Uterus (tissue), 4 donors: Measurements from ENCODE around the gene OR10V1. TPM values are rescaled to one million over a fixed set of nuclear protein-coding genes. Genes with fewer than 3 reads are reported as not detected.

ENCODE experiments used
- DNase-seq, 2 donors: peaks; one replicate each; pipeline ENCODE4 v3.0.0-alpha.2; 2019 to 2020
- H3K27ac ChIP-seq, 2 donors: fragments of 200-600 bp; sonication (generic); 1 replicate in 1 of 2; 2 replicates in 1 of 2; pipeline ENCODE4 v1.5.1; 2016 to 2018
- H3K27me3 ChIP-seq, 2 donors: fragments of 200-600 bp; sonication (generic); one replicate each; pipeline ENCODE4 v1.5.1; 2018 to 2019; ENCODE audit warnings: control low read depth in 1 of 2
- H3K36me3 ChIP-seq, 2 donors: fragments of 200-600 bp; sonication (generic); one replicate each; pipeline ENCODE4 v1.5.1; 2019; ENCODE audit warnings: control low read depth in 1 of 2
- H3K4me1 ChIP-seq, 2 donors: fragments of 200-600 bp; sonication (generic); one replicate each; pipeline ENCODE4 v1.5.1; 2018 to 2019; ENCODE audit warnings: control low read depth in 1 of 2
- H3K4me3 ChIP-seq, 2 donors: fragments of 200-600 bp; sonication (generic); 1 replicate in 1 of 2; 2 replicates in 1 of 2; pipeline ENCODE4 v1.5.1; 2018 to 2019; ENCODE audit warnings: mild to moderate bottlenecking in 1 of 2
- H3K9me3 ChIP-seq, 2 donors: fragments of 200-600 bp; sonication (generic); one replicate each; pipeline ENCODE4 v1.5.1; 2019; ENCODE audit warnings: control low read depth in 1 of 2
- POLR2A ChIP-seq, 2 donors: fragments of 450-650 bp; IDR thresholded peaks; one replicate each; pipeline ENCODE4 v1.6.1; 2016; ENCODE audit warnings: antibody characterized with exemption in 2 of 2, mild to moderate bottlenecking in 1 of 2, moderate library complexity in 1 of 2
- intact Hi-C: fragments of 100-400 bp; cut with DNase I; formaldehyde crosslinking; loops from one replicate; pipeline ENCODE4 v1.15.1; 2023; ENCODE audit warnings: low total_unique reads
- total RNA-seq, 4 donors: library from RNA; depleted of rRNA in 3 of 4; stranded (reverse); fragments of >200 nt in 3 of 4; gene quantifications; one replicate each; pipeline versions ENCODE4 v1.1.0 to v1.2.4, GENCODE V29; 2014 to 2023
- TF ChIP-seq, protein P1 (sequence below), 4 experiments: fragments of 200-600 bp in 2 of 4; fragments of 450-650 bp in 2 of 4; sonication (generic) in 2 of 4; IDR thresholded peaks; one replicate each; pipeline ENCODE4 v1.5.1; 2016 to 2019; ENCODE audit warnings: antibody characterized with exemption in 4 of 4, mild to moderate bottlenecking in 2 of 4, moderate library complexity in 1 of 4
- donor health status: DM: yes; HTN: yes; CAD: no.

Gene OR10V1
- total RNA-seq, 4 donors from 2014 or later, result not detected

DNA sequence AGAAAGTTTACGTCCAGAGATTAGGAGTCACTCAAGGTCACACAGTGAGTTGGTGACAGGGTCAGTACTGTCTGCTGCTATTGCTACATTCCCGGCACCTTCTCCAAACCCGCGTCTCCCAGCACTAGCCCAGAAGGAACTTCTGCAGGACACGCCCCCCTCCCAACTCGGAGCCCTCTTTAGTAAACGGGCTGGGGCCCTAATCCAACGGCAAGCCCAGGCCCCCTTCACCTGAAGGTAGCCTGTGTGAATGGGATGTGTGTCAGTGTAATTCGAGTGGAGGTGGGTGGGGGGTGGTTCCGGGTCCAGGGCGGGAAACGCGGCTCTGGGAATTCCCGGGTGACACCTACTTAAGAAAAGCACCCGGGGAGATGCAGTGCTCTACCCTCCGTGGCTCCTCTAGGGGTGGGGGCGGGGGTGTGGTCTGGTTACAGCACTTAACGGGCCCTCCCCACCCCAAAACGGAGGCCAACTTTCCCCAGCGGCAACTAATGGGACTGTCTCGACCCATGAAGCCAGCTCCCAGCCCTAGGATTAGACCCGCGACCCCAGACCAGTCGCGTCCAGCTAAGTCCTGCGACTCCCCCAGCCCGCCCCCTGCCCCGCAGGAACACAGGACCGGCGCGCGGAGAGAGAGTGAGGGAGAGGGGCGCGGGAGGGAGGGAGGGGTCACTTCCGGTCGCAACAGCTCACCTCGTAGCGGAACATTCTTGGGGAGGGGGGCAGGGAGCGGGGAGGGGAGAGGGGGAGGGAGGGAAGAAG lies 45.3 kb downstream of the OR10V1 start:
- TF ChIP-seq, protein P1, sequence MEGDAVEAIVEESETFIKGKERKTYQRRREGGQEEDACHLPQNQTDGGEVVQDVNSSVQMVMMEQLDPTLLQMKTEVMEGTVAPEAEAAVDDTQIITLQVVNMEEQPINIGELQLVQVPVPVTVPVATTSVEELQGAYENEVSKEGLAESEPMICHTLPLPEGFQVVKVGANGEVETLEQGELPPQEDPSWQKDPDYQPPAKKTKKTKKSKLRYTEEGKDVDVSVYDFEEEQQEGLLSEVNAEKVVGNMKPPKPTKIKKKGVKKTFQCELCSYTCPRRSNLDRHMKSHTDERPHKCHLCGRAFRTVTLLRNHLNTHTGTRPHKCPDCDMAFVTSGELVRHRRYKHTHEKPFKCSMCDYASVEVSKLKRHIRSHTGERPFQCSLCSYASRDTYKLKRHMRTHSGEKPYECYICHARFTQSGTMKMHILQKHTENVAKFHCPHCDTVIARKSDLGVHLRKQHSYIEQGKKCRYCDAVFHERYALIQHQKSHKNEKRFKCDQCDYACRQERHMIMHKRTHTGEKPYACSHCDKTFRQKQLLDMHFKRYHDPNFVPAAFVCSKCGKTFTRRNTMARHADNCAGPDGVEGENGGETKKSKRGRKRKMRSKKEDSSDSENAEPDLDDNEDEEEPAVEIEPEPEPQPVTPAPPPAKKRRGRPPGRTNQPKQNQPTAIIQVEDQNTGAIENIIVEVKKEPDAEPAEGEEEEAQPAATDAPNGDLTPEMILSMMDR (IDR thresholded peaks at IDR 0.05), result peak in 3 of 4 experiments; percentile 6 to 23 (median 18)
- no peak for TF ChIP-seq POLR2A (IDR thresholded peaks at IDR 0.05)
- intact Hi-C loops, result loop anchor here (10.0 kb wide), 1 partner anchor 54 kb away; the partner anchor contains the start of gene OSBP
- Histone ChIP-seq H3K27ac (peak overlapping the region; percentile 95 to 98), H3K27me3 (no peaks in the 10 kb centered on the region), H3K4me3 (peak overlapping the region; percentile 96 to 98), H3K9me3 (no peaks in the 10 kb centered on the region), H3K4me1 (peaks cover 0 to 8% of the 10 kb centered on the region in 2 donors), H3K36me3 (no peaks in the 10 kb centered on the region)
- peak; percentile 51 to 60 for DNase-seq

- TF ChIP-seq POLR2A (IDR thresholded peaks at IDR 0.05), result no peak
- TF ChIP-seq, protein P1 (IDR thresholded peaks at IDR 0.05), result no peak
- peak overlapping the region; percentile 95 to 98 for H3K27ac ChIP-seq
- H3K9me3 ChIP-seq, result no peaks in the 10 kb centered on the region
- H3K27me3 ChIP-seq, result no peaks in the 10 kb centered on the region
- H3K36me3 ChIP-seq, result no peaks in the 10 kb centered on the region
- peaks cover 0 to 8% of the 10 kb centered on the region in 2 donors for H3K4me1 ChIP-seq
- no peak for DNase-seq
- intact Hi-C loops, result loop anchor here (10.0 kb wide), 1 partner anchor 53 kb away; the partner anchor contains the start of gene OSBP
- H3K4me3 ChIP-seq, result peak overlapping the region; percentile 96 to 98
Measured at GRCh38 chr11:59667812-59668187, 45.8 kb downstream of the OR10V1 start.

- Histone ChIP-seq H3K4me3 (no peak overlapping the region), H3K4me1 (peaks cover 0 to 8% of the 10 kb centered on the region in 2 donors), H3K27ac (peak overlapping the region; percentile 95 to 98), H3K36me3 (no peaks in the 10 kb centered on the region), H3K27me3 (no peaks in the 10 kb centered on the region), H3K9me3 (no peaks in the 10 kb centered on the region)
- intact Hi-C loops, result loop anchor here (10.0 kb wide), 1 partner anchor 52 kb away; the partner anchor contains the start of gene OSBP
- no peak for DNase-seq
- TF ChIP-seq, protein P1 (IDR thresholded peaks at IDR 0.05), result no peak
- no peak for TF ChIP-seq POLR2A (IDR thresholded peaks at IDR 0.05)
Measured at GRCh38 chr11:59666969-59667368, 46.7 kb downstream of the OR10V1 start.

Other genes starting within 250 kb of the OR10V1 start
- not detected for gene OR4D10, start 240.5 kb downstream of the OR10V1 start, total RNA-seq
- not detected for gene OR4D11, start 210.3 kb downstream of the OR10V1 start, total RNA-seq
- gene OR4D9, start 202.3 kb downstream of the OR10V1 start, total RNA-seq, result not detected
- gene OSBP, start 98.1 kb downstream of the OR10V1 start, total RNA-seq, result 10 to 100 TPM; 27.4 to 51.0 (median 41.9) TPM
- 10 to 100 TPM in 2 of 4 donors, 1 to 10 TPM in 2; 3.5 to 43.0 (median 17.3) TPM for gene PATL1, start 44.8 kb downstream of the OR10V1 start, total RNA-seq
- gene STX3, start 41.5 kb upstream of the OR10V1 start, total RNA-seq, result 10 to 100 TPM in 3 of 4 donors, 1 to 10 TPM in 1; 8.9 to 36.6 (median 26.3) TPM
- 10 to 100 TPM; 14.3 to 64.4 (median 38.9) TPM for gene MRPL16, start 96.9 kb upstream of the OR10V1 start, total RNA-seq
- gene CBLIF, start 131.7 kb upstream of the OR10V1 start, total RNA-seq, result not detected
- not detected for gene TCN1, start 152.6 kb upstream of the OR10V1 start, total RNA-seq
- gene OOSP3, start 164.9 kb upstream of the OR10V1 start, total RNA-seq, result not detected
- not detected for gene OOSP1, start 224.6 kb upstream of the OR10V1 start, total RNA-seq